PC-3 (cell line): ENCODE data around the gene TPCN2.

Source experiments
- CTCF ChIP-seq: fragments of 300-600 bp; sonication (generic); conservative IDR thresholded peaks from 2 replicates; pipeline ENCODE4 v1.5.1; 2017; ENCODE audit warnings: antibody characterized with exemption, low read depth, mild to moderate bottlenecking, low read length
- EZH2 ChIP-seq: fragments of 300-600 bp; sonication (generic); IDR thresholded peaks from one replicate; pipeline ENCODE4 v1.6.1; 2017; ENCODE audit warnings: antibody characterized with exemption, mild to moderate bottlenecking, low read length; ENCODE audit not compliant: unreplicated experiment

GRCh38 chr11:69156235-69156639, 107.5 kb downstream of the TPCN2 start:
- no peak for TF ChIP-seq CTCF
- no peak for TF ChIP-seq EZH2
